Measurements from ENCODE around the gene DUSP22. TPM values are rescaled to one million over a fixed set of nuclear protein-coding genes. Genes with fewer than 3 reads are reported as not detected.

DUSP22 gene
- total and polyA plus RNA-seq, 2 of the 8 experiments (the other 6 are each of a cell fraction or from before 2014, with no cell fraction given), result 15.5 to 32.4 TPM

GRCh38 chr6:356828-357251, 64.6 kb downstream of the DUSP22 start (continued):
- TF ChIP-seq CHD7 (IDR thresholded peaks at IDR 0.05; ENCODE audit: insufficient replicate concordance, low read length) (no peak), EP300 (IDR thresholded peaks at IDR 0.05; ENCODE audit: borderline replicate concordance in 1 of 2, low read depth in 2 of 2, low read length in 2 of 2) (no peak), SRF (IDR thresholded peaks at IDR 0.05; ENCODE audit: low read depth, low read length) (no peak)
